PC-9 (cell line): Measurements from ENCODE around the gene IL20.

Source experiments
- CTCF ChIP-seq: fragments of 200-600 bp; sonication (generic); conservative IDR thresholded peaks from 2 replicates; pipeline ENCODE4 v1.6.1; 2017; ENCODE audit warnings: mixed run types, antibody characterized with exemption, mild to moderate bottlenecking, moderate library complexity
- EZH2 ChIP-seq: fragments of 200-600 bp; sonication (generic); IDR thresholded peaks from 2 replicates; pipeline ENCODE4 v1.8.0; 2017; ENCODE audit warnings: antibody characterized with exemption, low read depth

GRCh38 chr1:206903687-206904086, 38.3 kb downstream of the IL20 start:
- TF ChIP-seq CTCF (no peak), EZH2 (no peak)
